GM21737 (cell line): ENCODE results near the gene ANKRD28.
"Not testable (repeated sequence)": the region's sequence is repeated elsewhere in the genome, so short reads cannot be mapped to it uniquely, and the experiment has no call there.

Experiments
- ATAC-seq: cut with Tn5 transposase; IDR thresholded peaks from one replicate; pipeline ENCODE4 v1.9.1; 2021; ENCODE audit warnings: mild to moderate bottlenecking, moderate library complexity; ENCODE audit not compliant: unreplicated experiment

Gene ANKRD28

GRCh38 chr3:15778332-15778858 lies 19.4 kb downstream of the ANKRD28 start:
- no peak for ATAC-seq

- ATAC-seq, result not testable (repeated sequence)
Observed at GRCh38 chr3:15774931-15775560, 22.7 kb downstream of the ANKRD28 start.

GRCh38 chr3:15771444-15771843 lies 26.3 kb downstream of the ANKRD28 start:
- no peak for ATAC-seq

- no peak for ATAC-seq
Observed at GRCh38 chr3:15769256-15769915, 28.4 kb downstream of the ANKRD28 start.

- ATAC-seq, result peak; percentile 88
Observed at GRCh38 chr3:15768421-15769255, 29.1 kb downstream of the ANKRD28 start.

GRCh38 chr3:15766406-15766805 lies 31.4 kb downstream of the ANKRD28 start:
- no peak for ATAC-seq

GRCh38 chr3:15758295-15758694 lies 39.5 kb downstream of the ANKRD28 start:
- no peak for ATAC-seq

GRCh38 chr3:15757824-15758223 lies 40.0 kb downstream of the ANKRD28 start:
- ATAC-seq, result no peak

- no peak for ATAC-seq
Observed at GRCh38 chr3:15756505-15756904, 41.3 kb downstream of the ANKRD28 start.

GRCh38 chr3:15755780-15756179 lies 42.0 kb downstream of the ANKRD28 start:
- ATAC-seq, result no peak

GRCh38 chr3:15755181-15755580 lies 42.6 kb downstream of the ANKRD28 start:
- no peak for ATAC-seq

GRCh38 chr3:15754047-15754446 lies 43.7 kb downstream of the ANKRD28 start:
- no peak for ATAC-seq

- no peak for ATAC-seq
Observed at GRCh38 chr3:15753056-15753710, 44.6 kb downstream of the ANKRD28 start.

GRCh38 chr3:15750879-15751278 lies 46.9 kb downstream of the ANKRD28 start:
- no peak for ATAC-seq

- ATAC-seq, result no peak
Observed at GRCh38 chr3:15750143-15750542, 47.6 kb downstream of the ANKRD28 start.

GRCh38 chr3:15745896-15746295 lies 51.9 kb downstream of the ANKRD28 start:
- ATAC-seq, result not testable (repeated sequence)

- no peak for ATAC-seq
Observed at GRCh38 chr3:15744176-15744575, 53.6 kb downstream of the ANKRD28 start.

- no peak for ATAC-seq
Observed at GRCh38 chr3:15743587-15744009, 54.2 kb downstream of the ANKRD28 start.

- not testable (repeated sequence) for ATAC-seq
Observed at GRCh38 chr3:15742236-15742635, 55.5 kb downstream of the ANKRD28 start.

GRCh38 chr3:15738616-15739005 lies 59.2 kb downstream of the ANKRD28 start:
- not testable (repeated sequence) for ATAC-seq

- no peak for ATAC-seq
Observed at GRCh38 chr3:15731024-15731423, 66.8 kb downstream of the ANKRD28 start.
